GM23338 (cell line): ENCODE results near the gene CNNM1. TPM values are rescaled to one million over a fixed set of nuclear protein-coding genes. Genes with fewer than 3 reads are reported as not detected.

Experiments used
- ATAC-seq: fragments of 200-7000 bp; cut with Tn5 transposase; 3 replicates; pipeline ENCODE4 v1.9.1; 2020
- DNase-seq: peaks from one replicate; pipeline ENCODE4 v3.0.0-alpha.2; 2015; ENCODE audit warnings: low spot score
- H2AFZ ChIP-seq: fragments of 200-600 bp; sonication (generic); 2 replicates; pipeline ENCODE4 v1.8.0; 2016; ENCODE audit warnings: antibody characterized with exemption, mild to moderate bottlenecking, moderate library complexity
- H3F3A ChIP-seq: fragments of 200-600 bp; sonication (generic); replicated peaks from 2 replicates; pipeline ENCODE4 v1.8.0; 2017; ENCODE audit warnings: antibody characterized with exemption, mixed run types, low read depth
- H3K27ac ChIP-seq: fragments of 200-600 bp; sonication (generic); 2 replicates; pipeline ENCODE4 v1.6.1; 2016; ENCODE audit warnings: low read depth
- H3K27me3 ChIP-seq: fragments of 200-600 bp; sonication (generic); 2 replicates; pipeline ENCODE4 v1.8.0; 2016; ENCODE audit warnings: mild to moderate bottlenecking, mixed run types, moderate library complexity; ENCODE audit not compliant: insufficient read depth
- H3K36me3 ChIP-seq: fragments of 200-600 bp; sonication (generic); 2 replicates; pipeline ENCODE4 v1.8.0; 2016; ENCODE audit warnings: mild to moderate bottlenecking; ENCODE audit not compliant: insufficient read depth
- H3K4me1 ChIP-seq: fragments of 200-600 bp; sonication (generic); 2 replicates; pipeline ENCODE4 v1.8.0; 2016; ENCODE audit warnings: mild to moderate bottlenecking, moderate library complexity; ENCODE audit not compliant: insufficient read depth
- H3K4me2 ChIP-seq: fragments of 200-600 bp; sonication (generic); 2 replicates; pipeline ENCODE4 v1.7.1; 2017; ENCODE audit warnings: mixed run types
- H3K4me3 ChIP-seq: fragments of 200-600 bp; sonication (generic); 2 replicates; pipeline ENCODE4 v1.6.1; 2016; ENCODE audit warnings: mixed run types
- H3K79me2 ChIP-seq: fragments of 200-600 bp; sonication (generic); replicated peaks from 2 replicates; pipeline ENCODE4 v1.8.0; 2017; ENCODE audit warnings: mild to moderate bottlenecking; ENCODE audit not compliant: insufficient read depth
- H3K9me2 ChIP-seq: fragments of 200-600 bp; sonication (generic); 2 replicates; pipeline ENCODE4 v1.8.0; 2017; ENCODE audit not compliant: insufficient read depth
- H4K20me1 ChIP-seq: fragments of 200-600 bp; sonication (generic); replicated peaks from 2 replicates; pipeline ENCODE4 v1.8.0; 2017; ENCODE audit warnings: mild to moderate bottlenecking; ENCODE audit not compliant: insufficient read depth
- H3K27ac Mint-ChIP-seq: 2 replicates; pipeline ENCODE4 v1.8.0; 2020; ENCODE audit warnings: inconsistent platforms, mild to moderate bottlenecking, moderate library complexity, mixed read lengths
- H3K27me3 Mint-ChIP-seq: 3 replicates; pipeline ENCODE4 v1.8.0; 2022; ENCODE audit warnings: low read depth, mild to moderate bottlenecking, moderate library complexity, mixed read lengths, inconsistent platforms; ENCODE audit not compliant: insufficient read depth, poor library complexity
- H3K36me3 Mint-ChIP-seq: 3 replicates; pipeline ENCODE4 v1.8.0; 2021; ENCODE audit warnings: low read depth, mild to moderate bottlenecking, inconsistent platforms, moderate library complexity, mixed read lengths
- H3K4me1 Mint-ChIP-seq: 3 replicates; pipeline ENCODE4 v1.8.0; 2020; ENCODE audit warnings: mild to moderate bottlenecking, inconsistent platforms, mixed read lengths
- H3K4me3 Mint-ChIP-seq: 3 replicates; pipeline ENCODE4 v1.8.0; 2021; ENCODE audit warnings: moderate library complexity, mild to moderate bottlenecking, inconsistent platforms, mixed read lengths
- H3K9me3 Mint-ChIP-seq: 3 replicates; pipeline ENCODE4 v1.8.0; 2020; ENCODE audit warnings: moderate library complexity, mild to moderate bottlenecking, inconsistent platforms, mixed read lengths
- CTCF ChIP-seq, 2 experiments: fragments of 200-600 bp in 1 of 2; sonication (generic) in 1 of 2; conservative IDR thresholded peaks; 2 replicates each; pipeline versions ENCODE4 v1.5.1 to v1.6.1; 2016 to 2017; ENCODE audit warnings: antibody characterized with exemption in 2 of 2, low read depth in 2 of 2, mild to moderate bottlenecking in 2 of 2, moderate library complexity in 1 of 2
- EZH2 ChIP-seq: fragments of 200-600 bp; sonication (generic); IDR thresholded peaks from one replicate; pipeline ENCODE4 v1.8.0; 2017; ENCODE audit warnings: antibody characterized with exemption, mild to moderate bottlenecking, low read depth; ENCODE audit not compliant: unreplicated experiment
- EZH2phosphoT487 ChIP-seq: fragments of 200-600 bp; sonication (generic); IDR thresholded peaks from one replicate; pipeline ENCODE4 v1.8.1; 2018; ENCODE audit warnings: antibody characterized with exemption; ENCODE audit not compliant: unreplicated experiment
- JUNB ChIP-seq: IDR thresholded peaks from one replicate; pipeline ENCODE4 v1.6.1; 2016; ENCODE audit warnings: antibody characterized with exemption; ENCODE audit not compliant: unreplicated experiment
- NANOG ChIP-seq: IDR thresholded peaks from 2 replicates; pipeline ENCODE4 v1.6.1; 2016; ENCODE audit warnings: antibody characterized with exemption, borderline replicate concordance
- POLR2AphosphoS5 ChIP-seq: IDR thresholded peaks from 2 replicates; pipeline ENCODE4 v1.6.1; 2016; ENCODE audit warnings: antibody characterized with exemption, low read depth
- REST ChIP-seq: IDR thresholded peaks from one replicate; pipeline ENCODE4 v1.6.1; 2018; ENCODE audit warnings: antibody characterized with exemption; ENCODE audit not compliant: unreplicated experiment
- STAT1 ChIP-seq: IDR thresholded peaks from one replicate; pipeline ENCODE4 v1.6.1; 2016; ENCODE audit warnings: antibody characterized with exemption; ENCODE audit not compliant: unreplicated experiment
- ZNF114 ChIP-seq: fragments of 250-450 bp; sonication (Bioruptor Pico); IDR thresholded peaks from 2 replicates; pipeline ENCODE4 v1.5.0; 2020; ENCODE audit warnings: mild to moderate bottlenecking, moderate library complexity
- polyA plus RNA-seq: library from polyadenylated mRNA; unstranded; fragments of >200 nt; fragmentation: Nextera tagmentation; extraction: Ambion mirVana; gene quantifications from 2 replicates; pipeline ENCODE4 v1.2.1, GENCODE V29; 2016
- total RNA-seq: library from RNA; depleted of rRNA; stranded (reverse); fragments of >200 nt; shearing (Covaris generic); gene quantifications from 2 replicates; pipeline ENCODE4 v1.2.3, GENCODE V29; 2014

Gene CNNM1
- total and polyA plus RNA-seq, 2 experiments from 2014 or later, result 0.52 to 0.90 TPM

- Mint-ChIP-seq H3K9me3 (no peaks in the 10 kb centered on the region), H3K4me3 (no peak overlapping the region), H3K27ac (no peak overlapping the region), H3K36me3 (no peaks in the 10 kb centered on the region), H3K27me3 (peaks cover 7% of the 10 kb centered on the region), H3K4me1 (no peaks in the 10 kb centered on the region)
- Histone ChIP-seq H3K36me3 (no peaks in the 10 kb centered on the region), H3K27ac (no peak overlapping the region), H2AFZ (peak overlapping the region; percentile 72), H3F3A (no peaks in the 10 kb centered on the region), H3K27me3 (no peaks in the 10 kb centered on the region), H3K79me2 (no peaks in the 10 kb centered on the region), H3K4me1 (no peaks in the 10 kb centered on the region), H3K4me3 (no peak overlapping the region), H3K4me2 (no peak overlapping the region), H3K9me2 (no peaks in the 10 kb centered on the region; the same call in 1 of the 2 replicates), H4K20me1 (no peaks in the 10 kb centered on the region)
- TF ChIP-seq CTCF (conservative IDR thresholded peaks at IDR 0.05; ENCODE audit: low read depth in 2 of 2) (peak; percentile 20 to 27; a peak in 2 of 4 replicates), EZH2 (no peak)
- ATAC-seq (peak; percentile 78), DNase-seq (peak; percentile 42)
Measured at GRCh38 chr10:99297033-99297432, 32.1 kb upstream of the CNNM1 start.

GRCh38 chr10:99303899-99304861 is 25.0 kb upstream of the CNNM1 start:
- DNase-seq, result no peak
- peaks cover 2% of the 10 kb centered on the region; the same call in 1 of the 2 replicates for H3K9me2 ChIP-seq
- H3K9me3 Mint-ChIP-seq, result peaks cover 12% of the 10 kb centered on the region
- ATAC-seq, result no peak
- no peak for TF ChIP-seq EZH2phosphoT487
- H3K27ac Mint-ChIP-seq, result no peak overlapping the region
- H3K4me3 Mint-ChIP-seq, result no peak overlapping the region
- no peaks in the 10 kb centered on the region for H3K79me2 ChIP-seq
- 0 out of 2 replicates have a peak overlapping the region, but pooled peaks have one; percentile 43 for H2AFZ ChIP-seq
- no peaks in the 10 kb centered on the region for H3K4me1 ChIP-seq
- H3K36me3 ChIP-seq, result no peaks in the 10 kb centered on the region
- no peaks in the 10 kb centered on the region for H3K36me3 Mint-ChIP-seq
- H3K4me2 ChIP-seq, result no peak overlapping the region
- peaks cover 6% of the 10 kb centered on the region for H3K27me3 Mint-ChIP-seq
- H3F3A ChIP-seq, result no peaks in the 10 kb centered on the region
- peaks cover 6% of the 10 kb centered on the region; the same call in 2 of the 3 replicates for H3K4me1 Mint-ChIP-seq
- H3K27ac ChIP-seq, result no peak overlapping the region
- no peaks in the 10 kb centered on the region for H4K20me1 ChIP-seq
- no peaks in the 10 kb centered on the region for H3K27me3 ChIP-seq
- H3K4me3 ChIP-seq, result no peak overlapping the region

GRCh38 chr10:99304862-99305229 is 24.3 kb upstream of the CNNM1 start:
- no peaks in the 10 kb centered on the region for H4K20me1 ChIP-seq
- peaks cover 2% of the 10 kb centered on the region; the same call in 1 of the 2 replicates for H3K9me2 ChIP-seq
- H3K4me3 ChIP-seq, result no peak overlapping the region
- DNase-seq, result no peak
- H3K9me3 Mint-ChIP-seq, result peaks cover 15% of the 10 kb centered on the region
- no peaks in the 10 kb centered on the region for H3K79me2 ChIP-seq
- peaks cover 6% of the 10 kb centered on the region for H3K27me3 Mint-ChIP-seq
- no peak overlapping the region for H3K4me3 Mint-ChIP-seq
- H2AFZ ChIP-seq, result no peak overlapping the region
- H3K27ac ChIP-seq, result no peak overlapping the region
- no peaks in the 10 kb centered on the region for H3K4me1 ChIP-seq
- ATAC-seq, result no peak
- 0 out of 2 replicates have a peak, but pooled peaks cover 4% of the 10 kb centered on the region for H3K36me3 ChIP-seq
- H3K27me3 ChIP-seq, result no peaks in the 10 kb centered on the region
- no peaks in the 10 kb centered on the region for H3K36me3 Mint-ChIP-seq
- no peak overlapping the region for H3K4me2 ChIP-seq
- no peaks in the 10 kb centered on the region for H3F3A ChIP-seq
- H3K27ac Mint-ChIP-seq, result no peak overlapping the region
- peaks cover 6% of the 10 kb centered on the region; the same call in 2 of the 3 replicates for H3K4me1 Mint-ChIP-seq
- TF ChIP-seq STAT1 (no peak), EZH2 (no peak), REST (no peak), ZNF114 (CRISPR knock-in tag) (no peak), NANOG (no peak), CTCF (conservative IDR thresholded peaks at IDR 0.05; ENCODE audit: low read depth in 2 of 2) (no peak), JUNB (no peak), POLR2AphosphoS5 (no peak)
